HG03025 (cell line): ENCODE data around the gene MEAK7.

ENCODE experiments used
- ATAC-seq: cut with Tn5 transposase; IDR thresholded peaks from one replicate; pipeline ENCODE4 v1.9.1; 2021; ENCODE audit warnings: mild to moderate bottlenecking, moderate library complexity; ENCODE audit not compliant: unreplicated experiment, low FRiP score

The MEAK7 gene

DNA sequence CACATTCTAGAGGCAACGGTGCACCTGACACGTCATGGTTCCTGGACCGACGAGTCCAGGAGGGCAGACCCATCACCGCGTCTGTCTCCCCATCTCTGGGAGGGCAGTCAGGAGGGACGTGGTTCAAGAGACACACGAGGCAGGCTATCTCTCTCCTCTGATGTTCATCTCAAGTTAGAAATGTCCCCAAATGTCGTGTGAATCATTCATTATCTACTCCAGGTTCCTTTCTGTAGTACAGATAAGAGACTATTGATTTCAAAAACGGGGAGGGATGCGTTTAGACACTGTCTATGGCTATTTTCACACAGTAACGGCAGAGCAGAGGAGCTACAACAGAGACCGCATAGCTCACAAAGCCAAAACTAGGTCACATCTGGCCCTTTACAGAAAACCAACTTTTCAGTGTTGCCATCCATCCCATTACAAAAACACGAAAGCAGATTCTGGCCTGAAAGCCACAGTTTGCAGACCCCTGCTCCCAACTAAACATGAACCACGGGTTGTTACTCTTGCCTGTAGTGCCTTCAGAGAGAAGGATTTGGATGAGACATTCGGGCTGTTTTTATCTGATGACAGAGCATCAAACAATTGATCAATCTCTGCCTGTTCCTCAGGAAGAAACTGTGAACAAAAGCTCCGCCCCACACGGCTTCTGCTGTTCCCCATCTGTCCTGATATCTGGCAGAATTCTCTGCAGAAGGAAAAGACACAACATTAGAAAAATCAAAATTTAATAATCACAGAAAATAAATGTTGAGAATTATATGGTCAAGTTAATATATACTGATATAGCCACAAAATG is 6.8 kb downstream of the MEAK7 start:
- ATAC-seq = no peak

GRCh38 chr16:84496991-84497390 is 7.5 kb downstream of the MEAK7 start:
- ATAC-seq = no peak

DNA sequence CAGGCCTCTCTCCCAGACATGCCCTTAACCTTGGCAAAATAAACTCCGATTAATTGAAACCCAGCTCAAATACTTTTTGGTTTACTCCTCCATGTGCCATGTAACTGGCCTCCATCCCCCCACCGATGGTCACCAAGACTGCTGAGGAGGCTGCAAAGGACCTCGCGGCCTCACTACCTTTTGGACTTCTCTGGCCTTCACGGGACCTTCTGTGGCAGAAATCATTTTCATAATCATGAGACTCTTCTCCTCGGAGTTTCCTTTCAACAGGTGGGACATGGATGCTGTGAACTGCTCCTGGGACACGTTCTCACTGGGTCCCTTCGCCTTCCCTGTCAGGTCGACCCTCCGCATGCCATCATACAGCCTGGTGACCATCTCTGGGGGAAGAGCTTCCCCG is 9.0 kb downstream of the MEAK7 start:
- ATAC-seq = no peak

- no peak for ATAC-seq
Measured at GRCh38 chr16:84489131-84489530, 15.3 kb downstream of the MEAK7 start.

- no peak for ATAC-seq
Measured at GRCh38 chr16:84487358-84487757, 17.1 kb downstream of the MEAK7 start.

- ATAC-seq = no peak
Measured at GRCh38 chr16:84486551-84487235, 17.8 kb downstream of the MEAK7 start.

DNA sequence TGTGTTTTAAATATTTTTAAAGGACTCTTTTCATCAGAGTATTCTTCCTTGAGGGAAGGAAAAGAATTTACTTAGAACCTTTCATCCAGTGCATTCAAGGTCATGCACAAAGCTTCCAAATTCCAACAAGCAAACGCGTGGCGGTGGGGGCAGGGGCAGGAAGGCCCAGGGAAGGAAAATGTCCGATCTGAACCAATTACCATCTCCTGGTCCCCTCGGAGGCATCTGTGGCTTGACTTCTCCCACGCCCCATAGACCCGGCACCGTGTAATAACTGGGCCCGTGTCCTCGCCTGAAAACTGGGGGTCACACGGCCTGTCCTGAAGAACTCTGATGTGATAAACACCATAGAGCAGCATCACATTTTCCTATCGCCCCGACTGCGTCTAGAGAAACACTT is 18.3 kb downstream of the MEAK7 start:
- ATAC-seq = no peak

- ATAC-seq = no peak
Measured at GRCh38 chr16:84485255-84486010, 19.0 kb downstream of the MEAK7 start.

GRCh38 chr16:84484579-84485254 is 19.7 kb downstream of the MEAK7 start:
- no peak for ATAC-seq

DNA sequence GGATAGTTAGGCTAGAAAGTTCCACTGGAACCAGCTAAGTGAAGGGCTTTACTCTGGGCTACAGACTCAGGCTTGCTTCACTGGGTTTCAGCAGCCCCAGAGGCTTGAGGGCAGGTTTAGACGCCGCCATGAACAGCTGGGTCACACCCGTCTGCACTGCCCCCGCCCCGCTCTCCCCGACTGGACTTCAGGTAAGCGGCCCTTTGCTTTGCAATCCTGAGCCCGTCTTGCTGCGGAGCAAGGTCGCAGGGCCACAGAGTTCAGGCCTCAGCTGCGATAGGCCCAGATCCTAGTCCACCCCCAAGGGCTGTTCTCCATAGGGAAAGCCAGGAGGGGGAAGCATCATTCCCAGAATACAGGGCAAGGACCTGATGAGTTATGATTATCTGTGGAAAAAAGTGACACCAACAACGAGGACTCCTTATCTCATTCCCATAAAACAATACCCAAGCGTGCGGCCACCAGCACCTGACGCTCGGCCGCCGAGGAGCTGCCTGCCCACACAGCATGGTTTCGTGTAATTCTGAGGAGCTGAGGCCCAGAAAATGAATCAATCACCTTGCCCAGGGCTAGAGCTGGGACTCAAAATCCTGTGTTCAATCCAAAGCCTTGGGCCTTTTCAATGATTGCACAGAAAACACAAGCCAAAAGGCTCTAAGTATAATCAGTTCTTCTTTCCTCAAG is 20.4 kb downstream of the MEAK7 start:
- ATAC-seq = no peak

GRCh38 chr16:84482951-84483881 is 21.2 kb downstream of the MEAK7 start:
- ATAC-seq = no peak

DNA sequence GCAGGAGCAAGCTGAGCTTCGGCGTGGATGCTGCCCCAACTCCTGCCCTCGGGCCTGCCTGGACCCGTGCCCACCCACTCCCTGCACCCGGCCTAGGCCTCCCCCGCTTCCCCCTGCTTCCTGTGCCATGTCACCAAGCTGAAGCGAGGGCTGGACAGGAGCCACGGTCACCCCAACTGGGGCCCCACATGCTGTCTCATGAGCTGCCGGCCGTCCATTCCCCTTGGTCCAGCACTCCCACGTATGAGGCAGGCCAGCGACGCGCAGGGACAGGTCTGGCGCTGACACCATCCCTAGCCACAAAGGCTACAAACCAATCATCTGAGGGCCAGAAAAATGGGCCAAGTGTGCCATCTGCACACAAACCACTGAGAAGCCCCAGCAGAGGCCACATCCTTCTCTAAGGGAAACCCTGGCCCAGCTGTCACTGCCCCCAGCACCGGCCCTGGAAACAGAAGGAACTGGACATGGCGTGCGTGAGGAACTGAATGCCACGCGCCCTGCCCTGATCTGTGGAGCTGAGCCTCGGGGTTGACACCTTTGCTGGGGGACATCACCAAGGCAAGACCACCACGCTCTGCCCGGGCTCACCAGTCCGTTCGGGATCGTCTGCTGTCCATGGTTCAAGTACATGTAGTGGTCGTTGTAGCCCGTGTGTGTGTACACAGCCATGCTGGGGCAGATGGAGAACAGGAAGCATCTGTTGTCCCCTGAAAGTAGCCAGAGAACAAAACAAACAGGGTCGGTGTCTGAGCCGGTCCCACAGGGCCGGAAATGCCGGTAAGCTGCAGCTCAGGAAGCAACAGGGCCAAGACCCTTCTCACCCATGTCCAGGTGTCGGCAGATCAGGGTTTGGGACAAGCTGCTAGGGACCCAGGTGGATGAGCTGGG is 22.2 kb downstream of the MEAK7 start:
- ATAC-seq = no peak

DNA sequence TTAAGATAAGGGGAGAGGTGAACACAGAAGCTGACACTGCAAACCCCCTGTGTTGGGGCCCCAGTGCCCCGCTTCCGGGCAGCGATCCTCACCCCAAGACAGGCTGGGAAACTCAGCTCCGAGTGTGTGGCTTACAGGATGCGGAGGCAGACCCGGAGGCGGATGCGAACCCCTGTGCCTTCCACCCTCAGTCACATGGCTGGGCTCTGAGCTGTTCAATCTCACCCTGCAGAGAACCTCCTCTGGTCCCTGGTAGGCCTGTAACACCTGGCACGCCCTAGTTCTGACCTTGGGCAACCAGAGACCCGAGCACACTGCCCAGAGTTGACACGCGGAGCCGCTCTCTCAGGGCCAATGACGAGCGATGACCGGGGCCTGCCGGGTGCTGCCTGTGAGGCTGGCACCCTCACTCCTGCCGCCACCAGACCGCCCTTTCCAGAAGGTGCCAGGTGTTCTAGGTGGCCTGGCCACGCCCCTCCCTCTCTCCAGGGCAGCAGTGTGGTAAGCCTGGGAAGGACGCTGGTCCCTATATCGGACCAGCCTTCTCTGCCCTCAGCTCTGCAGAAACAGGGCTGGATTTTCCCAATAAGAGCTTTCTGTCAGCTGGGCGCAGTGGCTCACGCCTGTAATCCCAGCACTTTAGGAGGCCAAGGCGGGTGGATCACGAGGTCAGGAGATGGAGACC is 23.3 kb downstream of the MEAK7 start:
- ATAC-seq = no peak

DNA sequence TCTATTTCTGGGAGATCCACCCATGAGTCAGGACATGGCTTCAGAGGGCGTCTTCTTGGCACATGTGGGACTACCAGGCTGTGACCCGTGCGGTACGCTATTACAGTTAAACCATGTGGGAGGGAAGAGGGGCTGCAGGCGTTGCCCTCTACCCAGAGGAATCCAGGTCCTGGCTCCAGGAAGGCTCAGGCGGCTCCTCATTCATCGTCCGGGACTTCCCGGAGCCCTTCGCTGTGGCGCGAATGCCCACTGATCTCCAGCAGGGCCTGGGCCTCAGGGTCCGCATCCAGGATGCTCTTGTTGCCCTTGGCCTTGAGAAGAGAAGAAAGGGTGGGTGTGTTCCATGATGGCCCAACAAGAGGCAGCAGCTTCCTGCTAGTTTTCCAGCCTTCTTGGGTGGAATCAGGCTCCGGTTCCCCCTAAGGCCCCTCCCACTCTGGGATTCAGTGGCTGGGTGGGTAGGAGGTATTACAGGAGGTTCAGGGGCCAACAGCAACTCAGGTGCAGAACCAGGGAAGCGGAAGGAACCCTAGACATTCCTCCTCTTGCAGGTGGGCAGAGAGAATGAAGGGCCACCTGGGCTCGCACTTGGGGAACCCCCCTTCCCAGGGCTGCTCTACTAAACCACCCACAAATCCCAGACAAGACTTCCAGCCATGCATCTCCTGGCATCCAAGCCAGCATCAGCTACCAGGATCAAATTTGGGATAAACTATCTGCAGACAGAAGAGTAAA is 24.6 kb downstream of the MEAK7 start:
- ATAC-seq = no peak

- ATAC-seq = no peak
Measured at GRCh38 chr16:84478172-84478947, 26.1 kb downstream of the MEAK7 start.

DNA sequence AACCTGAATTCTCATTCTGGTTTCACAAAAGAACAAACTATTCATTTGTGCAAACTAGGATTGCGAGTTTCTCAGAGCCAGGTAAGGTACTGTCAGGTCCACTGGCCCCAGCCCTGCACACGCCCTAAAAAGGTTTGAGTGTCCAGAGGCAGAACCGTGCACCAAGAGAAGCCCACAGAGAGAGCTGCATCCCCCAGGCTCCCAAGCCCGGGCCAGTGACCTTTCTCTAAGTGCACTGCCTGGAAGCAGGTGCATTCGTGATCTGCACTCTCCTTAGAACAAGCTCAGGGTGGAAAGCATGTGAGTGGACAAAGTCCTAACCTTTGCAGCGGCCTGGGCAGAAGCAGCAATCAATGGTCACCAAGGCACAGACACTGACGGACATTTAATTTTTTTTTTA is 26.8 kb downstream of the MEAK7 start:
- no peak for ATAC-seq
